ENCODE data around the gene P2RX5. TPM values are rescaled to one million over a fixed set of nuclear protein-coding genes. Genes with fewer than 3 reads are reported as not detected.
"Not testable (repeated sequence)": the region's sequence is repeated elsewhere in the genome, so short reads cannot be mapped to it uniquely, and the experiment has no call there.

P2RX5 gene, protein sequence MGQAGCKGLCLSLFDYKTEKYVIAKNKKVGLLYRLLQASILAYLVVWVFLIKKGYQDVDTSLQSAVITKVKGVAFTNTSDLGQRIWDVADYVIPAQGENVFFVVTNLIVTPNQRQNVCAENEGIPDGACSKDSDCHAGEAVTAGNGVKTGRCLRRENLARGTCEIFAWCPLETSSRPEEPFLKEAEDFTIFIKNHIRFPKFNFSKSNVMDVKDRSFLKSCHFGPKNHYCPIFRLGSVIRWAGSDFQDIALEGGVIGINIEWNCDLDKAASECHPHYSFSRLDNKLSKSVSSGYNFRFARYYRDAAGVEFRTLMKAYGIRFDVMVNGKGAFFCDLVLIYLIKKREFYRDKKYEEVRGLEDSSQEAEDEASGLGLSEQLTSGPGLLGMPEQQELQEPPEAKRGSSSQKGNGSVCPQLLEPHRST
- total RNA-seq = 1 to 10 TPM; 1.6 to 2.6 TPM
- long read RNA-seq, partial matches to known transcripts = 0 of 1 reads
- long read RNA-seq, other reads (novel, unspliced or antisense) = 1 of 1 reads

DNA sequence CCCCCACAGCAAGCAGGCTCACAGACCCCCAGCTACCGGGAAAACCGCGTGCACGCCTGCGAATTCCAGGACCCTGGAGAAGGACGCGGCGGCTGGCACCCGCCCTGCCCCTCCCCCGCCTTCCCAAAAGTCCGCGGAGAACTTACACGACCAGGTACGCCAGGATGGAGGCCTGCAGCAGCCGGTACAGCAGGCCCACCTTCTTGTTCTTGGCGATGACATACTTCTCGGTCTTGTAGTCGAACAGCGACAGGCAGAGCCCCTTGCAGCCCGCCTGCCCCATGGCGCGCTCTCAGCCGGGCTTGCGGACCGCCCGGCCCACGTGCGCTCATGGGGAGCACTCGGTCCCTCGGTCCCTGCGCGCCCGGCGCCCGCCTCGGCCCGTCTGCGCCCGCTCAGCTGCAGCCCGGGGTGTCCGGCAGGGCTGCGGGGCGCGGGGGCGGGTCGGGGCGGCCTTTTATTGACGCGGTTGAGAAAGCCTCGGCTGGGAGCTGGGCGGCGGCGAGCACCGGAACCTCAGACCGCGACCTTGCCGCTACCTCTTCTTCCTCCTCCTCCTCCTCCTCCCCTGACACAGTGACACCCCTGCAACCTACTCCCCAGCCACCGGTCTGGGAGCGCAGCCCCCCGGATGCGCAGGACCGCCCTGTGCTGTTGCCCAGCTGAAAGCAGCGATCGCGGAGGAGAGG, at the start of gene P2RX5:
TSS of gene P2RX5 (minus strand) at position 433 of the 689 bp plus-strand sequence. CDS start at position 283, 150 bp downstream.
- ATAC-seq = peak; percentile 48
- intact Hi-C loops (cut with DNase I, micrococcal nuclease) = no loop called here
- peak in 1 of 2 donors; percentile 41 for DNase-seq

DNA sequence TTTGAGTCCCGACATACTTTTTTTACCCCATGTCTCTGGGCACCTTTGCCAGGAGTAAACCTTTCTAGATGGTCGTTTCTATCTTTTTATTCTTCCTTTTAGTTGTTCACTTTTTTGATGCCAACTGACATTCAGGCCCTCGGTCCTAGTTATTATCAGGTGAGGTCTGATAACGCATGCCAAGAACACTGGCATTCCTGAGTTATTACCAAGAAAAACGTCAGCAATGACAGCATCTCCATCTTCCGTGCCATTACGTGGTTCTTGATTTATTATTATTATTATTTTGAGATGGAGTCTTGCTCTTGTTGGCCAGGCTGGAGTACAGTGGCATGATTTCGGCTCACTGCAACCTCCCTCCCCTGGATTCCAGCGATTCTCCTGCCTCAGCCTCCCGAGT, 49.1 kb upstream of the P2RX5 start:
- ATAC-seq = no peak
- no peak for DNase-seq
- intact Hi-C loops (cut with DNase I, micrococcal nuclease) = no loop called here

DNA sequence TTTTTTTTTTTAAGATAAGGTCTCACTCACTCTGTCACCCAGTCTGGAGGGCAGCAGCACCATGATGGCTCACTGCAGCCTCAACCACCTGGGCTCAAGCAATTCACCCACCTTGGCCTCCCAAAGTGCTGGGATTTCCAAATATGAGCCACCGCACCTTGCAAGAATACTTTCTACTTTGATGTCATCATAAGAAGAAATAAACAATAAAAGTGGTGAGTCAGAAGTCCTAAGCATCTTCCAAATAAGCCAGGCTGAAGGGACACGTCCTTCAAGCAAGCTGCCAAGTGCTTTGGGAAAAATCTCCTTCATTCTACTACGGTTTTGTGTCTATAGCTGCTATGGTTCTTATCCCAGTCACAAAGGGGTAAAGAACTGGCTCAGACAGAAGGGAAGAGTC, 48.1 kb upstream of the P2RX5 start:
- no peak for ATAC-seq
- intact Hi-C loops (cut with DNase I, micrococcal nuclease) = no loop called here
- no peak for DNase-seq

DNA sequence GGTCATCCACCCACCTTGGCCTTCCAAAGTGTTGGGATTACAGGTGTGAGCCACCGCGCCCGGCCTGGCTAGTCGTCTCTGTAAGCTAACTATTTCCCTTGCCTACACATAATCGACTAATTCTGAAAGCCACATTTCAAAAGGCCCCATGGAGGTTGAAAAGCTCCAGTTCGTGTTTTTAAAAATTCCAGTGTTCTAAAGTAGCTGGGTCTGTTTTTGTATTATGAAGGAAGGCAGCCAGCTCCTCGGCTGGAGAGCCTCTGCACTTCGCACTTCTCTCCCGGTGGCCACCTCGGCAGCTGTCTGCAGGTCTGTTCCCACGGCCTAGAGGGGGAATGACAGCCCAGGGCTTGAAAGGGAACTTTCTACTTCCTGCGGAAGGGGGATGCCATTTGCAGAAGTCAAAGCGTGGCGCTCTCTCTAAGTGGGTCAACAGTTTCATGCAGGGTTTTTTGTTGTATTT, 44.7 kb upstream of the P2RX5 start:
- DNase-seq = no peak
- ATAC-seq = no peak
- intact Hi-C loops (cut with DNase I, micrococcal nuclease) = no loop called here

DNA sequence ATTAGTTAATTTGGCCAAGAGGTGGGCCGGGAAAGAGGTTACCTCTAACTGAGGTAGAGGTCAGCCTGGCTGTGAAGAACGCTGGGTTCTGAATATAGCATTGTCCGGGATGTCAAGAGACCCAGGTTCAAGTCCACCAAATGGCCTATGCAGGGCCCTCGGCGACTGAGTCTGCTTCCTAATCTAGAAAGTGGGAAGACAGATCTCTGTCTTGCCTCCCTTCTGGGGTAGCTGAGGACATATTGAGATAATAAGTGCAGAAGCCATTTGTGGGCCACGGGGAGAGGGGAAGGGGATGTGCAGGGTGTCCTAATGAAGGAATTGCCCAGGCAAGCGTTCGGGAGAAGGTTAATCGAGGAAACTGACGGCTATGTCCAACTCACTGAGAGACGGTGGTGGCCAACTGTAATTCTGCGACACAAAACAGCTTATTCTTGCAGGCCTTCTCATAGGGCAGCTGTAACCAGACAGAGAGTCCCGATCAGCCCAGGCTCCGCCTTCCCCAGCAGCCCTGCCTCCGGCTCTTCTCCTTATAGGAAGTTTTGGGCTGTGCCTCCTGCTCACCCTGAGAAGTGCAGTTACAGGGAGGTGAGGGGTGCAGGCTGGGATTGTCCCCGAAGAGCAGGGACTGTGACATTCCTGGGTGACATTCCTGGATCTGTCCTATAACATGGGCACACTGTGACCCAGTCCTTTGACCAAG, 43.6 kb upstream of the P2RX5 start:
- intact Hi-C loops (cut with DNase I, micrococcal nuclease) = no loop called here
- no peak for DNase-seq
- ATAC-seq = no peak

DNA sequence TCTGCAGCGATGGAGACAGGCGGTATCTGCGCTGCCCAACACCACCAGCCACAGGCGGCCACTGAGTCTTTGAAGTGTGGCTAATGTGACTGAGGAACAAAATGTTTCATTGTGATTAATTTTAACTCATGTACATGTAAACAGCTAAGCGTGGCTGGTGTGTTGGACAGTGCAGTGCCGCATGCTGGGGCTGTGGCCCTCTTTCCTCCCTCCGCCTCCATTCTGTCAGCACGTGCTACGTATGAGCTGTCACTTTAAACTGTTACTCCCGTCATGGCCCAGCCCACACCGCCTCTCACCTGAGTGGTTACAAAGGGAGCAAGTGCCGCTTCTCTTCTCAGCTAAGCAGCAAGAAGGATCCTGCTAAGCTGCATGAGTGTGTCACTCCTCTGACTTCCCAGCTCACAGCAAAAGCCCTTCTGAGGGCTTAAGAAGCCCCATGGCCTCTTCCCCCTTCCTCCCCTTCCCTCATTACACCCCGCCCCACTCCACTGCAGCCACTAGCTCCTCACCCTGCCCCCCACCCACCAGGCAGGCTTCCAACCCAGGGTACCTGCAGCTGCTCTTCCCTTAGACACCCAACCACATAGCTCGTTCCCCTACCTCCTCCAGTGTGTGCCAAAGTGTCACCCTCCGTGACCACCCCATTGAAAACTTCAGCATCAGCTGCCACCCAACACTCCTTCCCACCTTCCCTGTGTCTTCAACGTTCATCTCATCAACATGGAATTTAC, 42.8 kb upstream of the P2RX5 start:
- intact Hi-C loops (cut with DNase I, micrococcal nuclease) = no loop called here
- ATAC-seq = peak; percentile 91
- peak; percentile 60 to 67 for DNase-seq

DNA sequence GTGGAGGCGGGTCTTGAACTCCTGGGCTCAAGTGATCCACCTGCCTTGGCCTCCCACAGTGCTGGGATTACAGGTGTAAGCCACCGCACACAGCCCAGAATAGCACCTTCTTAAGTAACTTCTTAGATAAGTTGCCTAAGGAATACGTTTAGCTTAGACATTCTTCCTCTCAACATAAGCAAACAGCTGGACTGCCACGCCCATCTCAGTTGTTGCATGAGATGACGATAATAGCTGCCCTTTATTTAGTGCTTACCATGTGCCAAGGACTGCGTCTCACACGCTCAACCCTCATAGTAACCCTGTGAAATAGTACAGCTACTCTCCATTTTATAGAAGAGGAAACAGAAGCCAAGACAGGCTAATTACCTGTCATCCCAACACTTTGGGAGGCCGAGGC, 39.6 kb upstream of the P2RX5 start:
- DNase-seq (no peak), ATAC-seq (no peak)
- intact Hi-C loops (cut with DNase I, micrococcal nuclease) = no loop called here

DNA sequence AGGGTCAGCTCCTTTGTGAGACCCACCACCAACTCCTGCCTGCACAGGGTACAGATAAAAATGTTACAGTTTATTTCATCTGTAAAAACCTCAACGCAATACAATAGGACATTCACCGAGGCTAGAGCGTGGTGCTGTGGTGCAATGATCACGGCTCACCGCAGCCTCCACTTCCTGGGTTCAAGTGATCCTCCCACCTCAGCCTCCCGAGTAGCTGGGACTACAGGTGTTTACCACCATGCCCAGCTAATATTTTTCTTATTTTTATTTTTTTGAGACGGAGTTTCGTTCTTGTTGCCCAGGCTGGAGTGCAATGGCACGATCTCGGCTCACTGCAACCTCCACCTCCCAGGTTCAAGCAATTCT, 38.9 kb upstream of the P2RX5 start:
- DNase-seq; ATAC-seq; intact Hi-C loops (cut with DNase I, micrococcal nuclease): not testable (repeated sequence)

DNA sequence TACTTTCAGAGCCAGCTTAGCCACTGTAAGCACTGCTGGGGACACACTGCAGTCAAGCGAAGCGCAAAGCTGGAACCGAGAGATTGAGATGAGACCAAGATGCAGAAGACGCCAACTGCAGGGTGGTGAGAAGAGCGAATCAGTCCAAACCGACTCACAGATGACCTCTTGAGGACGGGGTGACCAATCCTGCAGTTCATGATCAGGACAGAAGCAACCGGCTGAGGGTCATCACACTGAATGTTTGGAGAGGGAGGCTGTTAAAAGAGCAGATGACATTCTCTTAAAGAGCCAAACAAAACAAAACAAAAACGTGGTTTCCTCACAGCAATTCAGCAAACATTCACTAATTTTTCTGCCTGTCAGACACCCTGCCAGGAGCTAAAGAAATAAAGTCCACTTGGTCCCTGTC, 36.3 kb upstream of the P2RX5 start:
- no peak for ATAC-seq
- intact Hi-C loops (cut with DNase I, micrococcal nuclease) = no loop called here
- peak in 1 of 2 donors; percentile 33 for DNase-seq

DNA sequence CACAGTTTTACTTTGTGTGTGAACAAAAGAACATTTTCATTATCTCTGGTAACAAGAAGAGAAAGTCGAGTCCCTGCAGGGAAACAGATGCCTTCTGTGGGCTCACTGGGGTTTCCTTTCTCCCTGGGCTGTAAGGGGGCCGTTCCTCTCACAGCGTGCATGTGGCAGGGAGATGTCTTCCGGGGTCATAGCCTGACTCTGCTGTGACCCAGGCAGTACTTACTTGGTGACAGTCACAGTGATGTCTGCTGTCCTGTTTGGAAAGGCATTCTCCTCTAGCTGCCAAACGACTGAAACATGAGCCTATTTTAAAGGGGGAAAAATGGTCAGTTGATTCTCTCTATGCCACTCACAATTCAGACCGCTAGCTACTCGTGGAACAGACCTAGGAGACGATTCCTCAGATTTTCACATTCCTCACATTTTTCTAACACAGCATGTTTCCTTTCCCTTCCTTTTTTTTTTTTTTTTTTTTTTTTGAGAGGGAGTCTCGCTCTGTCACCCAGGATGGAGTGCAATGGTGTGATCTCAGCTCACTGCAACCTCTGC, 35.0 kb upstream of the P2RX5 start:
- no peak for ATAC-seq
- intact Hi-C loops (cut with DNase I, micrococcal nuclease) = no loop called here
- no peak for DNase-seq

DNA sequence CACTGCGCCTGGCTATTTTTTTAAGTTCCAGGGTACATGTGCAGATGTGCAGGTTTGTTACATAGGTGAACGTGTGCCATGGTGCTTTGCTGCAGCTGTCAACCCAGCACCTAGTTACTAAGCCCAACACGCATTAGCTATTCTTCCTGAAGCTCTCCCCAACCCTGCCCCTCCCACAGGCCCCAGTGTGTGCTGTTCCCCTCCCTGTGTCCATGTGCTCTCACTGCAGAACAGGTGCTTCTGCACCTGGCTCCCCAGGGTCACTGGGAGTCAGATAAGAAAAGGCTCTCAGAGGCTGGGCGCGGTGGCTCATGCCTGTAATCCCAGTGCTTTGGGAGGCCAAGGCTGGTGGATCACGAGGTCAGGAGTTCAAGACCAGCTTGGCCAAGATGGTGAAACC, 33.9 kb upstream of the P2RX5 start:
- ATAC-seq (peak; percentile 57), DNase-seq (no peak)
- intact Hi-C loops (cut with DNase I, micrococcal nuclease) = no loop called here

DNA sequence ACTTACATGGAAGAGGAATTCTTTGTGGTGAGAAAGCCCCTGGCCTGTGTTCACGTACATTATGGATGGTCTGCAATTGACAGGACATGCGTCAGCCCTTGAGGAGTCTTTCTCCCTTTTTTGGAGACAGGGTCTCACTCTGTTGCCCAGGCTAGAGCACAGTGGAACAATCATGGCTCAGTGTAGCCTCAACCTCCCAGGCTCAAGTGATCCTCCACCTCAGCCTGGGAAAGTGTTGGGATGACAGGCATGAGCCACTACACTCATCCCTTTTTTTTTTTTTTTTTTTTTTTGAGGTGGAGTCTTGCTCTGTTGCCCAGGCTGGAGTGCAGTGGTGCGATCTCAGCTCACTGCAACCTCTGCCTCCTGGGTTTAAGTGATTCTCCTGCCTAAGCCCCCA, 32.1 kb upstream of the P2RX5 start:
- DNase-seq; intact Hi-C loops (cut with DNase I, micrococcal nuclease); ATAC-seq: not testable (repeated sequence)

DNA sequence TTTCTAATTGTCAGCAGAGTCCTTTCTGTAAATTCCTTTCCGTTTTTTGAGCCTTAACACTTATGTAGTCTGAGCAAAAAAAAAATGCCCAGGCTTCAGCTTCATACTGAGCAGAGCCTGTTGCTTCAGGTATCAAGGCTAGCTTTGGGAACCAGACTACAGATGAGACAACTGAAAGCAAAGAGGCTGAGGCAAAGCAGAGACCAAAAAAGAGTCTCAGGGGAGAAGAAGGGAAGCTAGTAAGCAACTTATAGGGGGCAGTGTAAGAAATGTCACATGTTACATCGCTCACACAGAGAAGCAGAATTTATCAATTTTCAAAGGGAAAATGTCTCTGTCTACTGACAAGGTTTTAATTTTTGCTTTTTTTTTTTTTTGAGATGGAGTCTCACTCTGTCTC, 31.1 kb upstream of the P2RX5 start:
- ATAC-seq (no peak), DNase-seq (no peak)
- intact Hi-C loops (cut with DNase I, micrococcal nuclease) = no loop called here

DNA sequence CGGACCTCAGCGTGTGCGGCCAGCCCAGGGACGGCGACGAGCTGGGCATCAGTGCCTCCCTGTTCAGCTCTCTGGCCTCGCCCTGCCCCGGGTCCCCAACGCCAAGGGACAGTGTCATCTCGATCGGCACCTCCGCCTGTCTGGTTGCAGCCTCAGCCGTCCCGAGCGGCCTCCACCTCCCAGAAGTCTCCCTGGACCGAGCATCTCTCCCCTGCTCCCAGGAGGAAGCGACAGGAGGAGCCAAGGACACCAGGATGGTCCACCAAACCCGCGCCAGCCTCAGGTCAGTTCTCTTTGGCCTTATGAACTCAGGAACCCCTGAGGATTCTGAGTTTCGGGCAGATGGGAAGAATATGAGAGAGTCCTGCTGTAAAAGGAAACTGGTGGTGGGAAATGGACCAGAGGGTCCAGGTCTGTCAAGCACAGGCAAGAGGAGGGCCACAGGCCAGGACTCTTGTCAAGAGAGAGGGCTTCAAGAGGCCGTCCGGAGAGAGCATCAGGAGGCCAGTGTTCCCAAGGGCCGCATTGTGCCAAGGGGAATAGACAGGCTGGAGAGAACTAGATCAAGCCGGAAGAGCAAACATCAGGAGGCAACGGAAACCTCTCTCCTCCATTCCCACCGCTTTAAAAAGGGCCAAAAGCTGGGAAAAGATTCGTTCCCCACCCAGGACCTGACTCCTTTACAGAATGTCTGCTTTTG, 28.6 kb upstream of the P2RX5 start:
- no peak for ATAC-seq
- no peak for DNase-seq
- intact Hi-C loops (cut with DNase I, micrococcal nuclease) = no loop called here

DNA sequence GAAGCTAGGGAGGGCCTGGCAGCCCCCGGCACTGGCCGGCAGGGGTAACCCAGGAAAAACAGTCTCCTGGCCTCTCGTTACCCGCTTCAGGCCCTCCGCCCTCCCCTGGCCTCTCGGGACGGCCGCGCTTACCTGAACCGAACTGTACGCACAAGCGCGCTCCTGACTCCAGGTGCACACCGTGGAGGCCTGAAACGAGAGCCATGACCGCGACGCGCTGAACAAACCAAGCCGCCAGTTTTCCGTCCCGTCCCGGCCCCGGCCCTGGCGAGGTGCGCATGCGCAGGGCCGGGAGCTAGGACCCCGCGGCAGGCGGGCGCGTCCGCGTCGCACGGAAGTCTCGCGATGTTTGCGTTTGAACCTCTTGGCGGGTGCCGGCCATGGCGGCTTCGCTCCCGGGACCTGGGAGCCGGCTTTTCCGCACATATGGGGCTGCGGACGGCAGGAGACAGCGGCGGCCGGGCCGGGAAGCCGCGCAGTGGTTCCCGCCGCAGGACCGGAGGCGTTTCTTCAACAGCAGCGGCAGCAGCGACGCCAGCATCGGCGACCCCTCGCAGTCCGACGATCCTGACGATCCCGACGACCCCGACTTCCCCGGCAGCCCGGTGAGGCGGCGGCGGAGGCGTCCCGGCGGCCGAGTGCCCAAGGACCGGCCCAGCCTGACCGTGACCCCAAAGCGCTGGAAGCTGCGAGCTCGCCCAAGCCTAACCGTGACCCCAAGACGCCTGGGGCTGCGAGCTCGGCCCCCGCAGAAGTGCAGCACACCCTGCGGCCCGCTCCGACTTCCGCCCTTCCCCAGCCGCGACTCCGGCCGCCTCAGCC, 27.8 kb upstream of the P2RX5 start, which contains the start of gene HASPIN:
TSS of gene HASPIN (plus strand) at position 348 of the 822 bp plus-strand sequence. CDS start at position 381, 33 bp downstream.
- peak; percentile 92 for ATAC-seq
- intact Hi-C loops (cut with DNase I, micrococcal nuclease) = no loop called here
- peak; percentile 89 to 94 for DNase-seq

DNA sequence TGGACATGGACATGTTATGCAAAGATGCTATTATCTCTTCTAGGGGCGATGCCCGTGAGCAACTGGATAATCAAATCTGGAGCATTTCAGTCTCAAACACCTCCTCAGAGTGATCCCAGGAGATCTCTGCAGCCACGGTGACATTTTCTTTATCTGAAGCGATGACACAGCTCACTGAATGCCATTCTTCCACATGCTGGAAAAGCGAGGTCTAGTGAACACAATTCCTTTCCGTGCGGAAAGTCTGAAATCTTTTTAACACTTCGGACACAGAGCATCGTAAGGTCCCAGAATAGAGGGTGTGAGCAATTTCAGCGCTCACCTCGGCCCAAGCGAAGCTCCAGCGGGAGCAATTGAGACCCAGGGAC, 27.2 kb upstream of the P2RX5 start:
- DNase-seq (no peak), ATAC-seq (peak; percentile 26)
- intact Hi-C loops (cut with DNase I, micrococcal nuclease) = no loop called here

DNA sequence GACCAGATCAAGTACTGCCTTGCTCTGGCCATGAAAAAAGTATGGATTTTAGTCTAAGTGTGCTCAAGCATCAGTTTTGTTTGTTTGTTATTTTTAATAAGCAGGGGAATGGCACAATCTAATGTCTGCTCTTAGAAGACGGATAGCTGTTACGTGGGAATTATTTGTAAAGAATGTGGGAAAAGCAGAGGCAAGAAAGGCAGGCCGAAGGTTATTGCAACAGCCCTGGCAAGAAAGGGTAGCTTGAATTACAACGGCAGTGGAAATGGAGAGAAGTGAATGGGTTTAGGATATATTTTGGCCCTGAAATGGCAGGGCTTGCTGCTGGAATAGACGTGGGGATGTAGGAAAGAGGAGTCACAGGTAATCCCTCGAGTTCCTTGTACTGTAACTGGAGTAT, 26.8 kb upstream of the P2RX5 start:
- peak; percentile 3 for ATAC-seq
- intact Hi-C loops (cut with DNase I, micrococcal nuclease) = no loop called here

More for the DNA sequence above, 26.8 kb upstream of the P2RX5 start:
- DNase-seq = no peak
